HG03039 (cell line): ENCODE measurements around the gene EVI5L.

Source experiments
- ATAC-seq: cut with Tn5 transposase; IDR thresholded peaks from one replicate; pipeline ENCODE4 v1.9.1; 2021; ENCODE audit warnings: mild to moderate bottlenecking, moderate library complexity; ENCODE audit not compliant: unreplicated experiment

EVI5L gene

DNA sequence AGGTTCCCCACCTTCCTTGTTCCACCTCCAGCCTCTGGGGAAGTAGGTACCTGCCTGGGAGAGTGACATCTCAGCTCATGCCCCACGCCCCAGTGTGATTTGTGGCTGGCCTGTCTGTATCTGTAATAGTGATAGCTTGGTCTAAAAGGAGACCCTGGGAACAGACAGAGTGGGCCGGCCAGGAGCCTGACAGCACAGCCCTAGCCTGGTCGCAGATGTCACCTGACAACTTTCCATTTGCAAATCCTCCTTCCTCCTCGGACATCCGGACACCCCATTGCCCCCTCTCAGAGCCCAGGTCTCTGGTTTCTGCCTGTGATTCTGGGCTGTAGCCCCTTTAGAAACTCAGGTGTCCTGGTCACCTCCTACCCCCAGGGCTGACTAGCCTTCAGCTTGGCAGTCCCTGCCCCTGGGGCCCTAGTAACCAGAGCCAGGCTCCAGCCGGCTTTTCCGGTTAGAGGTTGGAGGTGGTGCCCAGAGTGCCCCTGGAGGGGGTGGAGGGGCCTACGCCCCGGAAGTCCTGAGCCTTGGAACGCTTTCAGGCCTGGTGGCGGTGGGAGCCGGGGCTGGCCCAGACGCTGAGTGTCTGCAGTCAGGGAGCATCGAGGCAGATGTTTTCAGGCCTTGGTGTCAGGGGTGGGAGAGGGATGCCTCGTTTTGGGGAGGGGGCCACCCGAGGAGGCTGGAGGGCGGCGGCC lies 64.7 kb downstream of the EVI5L start:
- no peak for ATAC-seq

DNA sequence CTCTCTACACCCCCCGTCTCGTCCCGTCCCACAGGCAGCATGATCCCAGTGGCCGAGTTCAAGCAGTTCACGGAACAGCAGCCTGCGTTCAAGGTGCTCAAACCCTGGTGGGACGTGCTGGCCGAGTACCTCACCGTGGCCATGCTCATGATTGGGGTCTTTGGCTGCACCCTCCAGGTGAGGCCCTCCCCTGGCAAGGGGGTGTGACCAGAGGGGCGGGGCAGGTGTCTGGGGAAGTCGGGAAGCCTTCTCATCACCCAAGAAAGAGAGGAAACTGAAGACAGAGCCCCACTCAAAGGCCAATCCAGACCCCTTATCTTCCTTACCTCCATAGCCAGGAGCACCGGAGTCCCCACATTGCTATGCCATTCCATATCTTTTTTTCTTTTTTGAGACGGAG lies 65.5 kb downstream of the EVI5L start:
- ATAC-seq = no peak

- no peak for ATAC-seq
Observed at GRCh38 chr19:7897292-7897691, 67.3 kb downstream of the EVI5L start.

- no peak for ATAC-seq
Observed at GRCh38 chr19:7898967-7899366, 68.9 kb downstream of the EVI5L start.

GRCh38 chr19:7899751-7900378 lies 69.8 kb downstream of the EVI5L start:
- ATAC-seq = no peak

GRCh38 chr19:7900401-7900870 lies 70.4 kb downstream of the EVI5L start:
- ATAC-seq = no peak

DNA sequence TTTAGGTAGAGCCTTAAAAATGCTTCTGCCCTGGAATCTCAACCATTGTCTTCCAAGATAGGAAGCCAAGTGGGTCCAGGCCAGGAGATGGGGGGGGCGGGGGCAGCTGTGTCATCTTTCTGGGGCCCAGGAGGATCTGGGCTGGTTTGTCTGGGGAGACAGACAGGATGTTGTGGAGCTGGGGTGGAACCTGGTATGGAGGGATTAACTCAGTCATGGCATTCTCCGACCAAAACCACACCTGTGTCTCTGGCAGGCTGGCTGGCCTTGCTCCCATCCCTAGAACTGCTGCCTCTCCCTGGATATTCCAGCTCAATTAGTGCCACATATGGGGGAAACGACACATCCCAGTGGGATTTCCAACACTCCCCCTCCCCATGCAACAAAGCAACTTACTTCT lies 70.9 kb downstream of the EVI5L start:
- ATAC-seq = no peak

DNA sequence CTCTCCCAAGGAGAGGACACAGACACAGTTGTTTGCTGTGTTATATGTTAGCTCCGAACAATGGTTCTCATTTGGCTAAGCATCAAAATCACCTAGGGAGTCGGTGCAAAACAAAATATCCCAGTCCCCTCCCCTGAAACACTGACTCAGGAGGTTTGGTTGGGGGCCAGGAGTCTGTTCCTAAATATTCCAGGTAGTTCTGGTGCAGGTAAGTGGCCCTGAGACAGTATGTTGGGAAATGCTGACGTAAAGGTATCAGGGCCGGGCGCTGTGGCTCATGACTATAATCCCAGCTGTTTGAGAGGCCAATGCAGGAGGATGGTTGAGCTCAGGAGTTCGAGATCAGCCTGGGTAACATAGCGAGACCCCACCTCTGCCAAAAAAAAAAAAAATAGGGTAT lies 71.3 kb downstream of the EVI5L start:
- no peak for ATAC-seq

DNA sequence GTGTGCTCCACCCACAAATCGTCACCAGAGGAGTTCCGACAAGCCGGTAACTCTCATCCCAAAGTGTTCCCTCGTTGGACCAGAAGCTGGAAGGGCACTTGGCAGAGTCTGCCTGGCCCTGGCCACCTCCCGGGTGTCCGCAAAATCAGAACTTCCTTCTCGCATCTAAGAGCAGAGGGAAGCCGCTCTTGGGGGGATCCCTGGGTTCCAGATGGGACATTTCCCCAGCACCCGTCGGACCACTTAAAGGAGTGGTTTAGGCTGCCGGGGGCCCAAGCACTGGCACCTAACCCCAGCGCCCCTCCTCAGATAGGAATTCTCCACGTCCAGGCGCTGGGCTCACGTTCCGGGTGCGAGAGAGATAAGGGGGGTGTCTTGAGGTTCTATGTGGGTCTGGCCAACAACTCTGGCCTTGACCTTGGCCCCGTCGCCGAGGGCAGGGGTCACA lies 72.8 kb downstream of the EVI5L start:
- no peak for ATAC-seq

- peak; percentile 83 for ATAC-seq
Observed at GRCh38 chr19:7903244-7904073, 73.4 kb downstream of the EVI5L start, which contains the start of gene MAP2K7. Gene MAP2K7 (plus strand): TSS chr19:7903877. CDS start chr19:7903945, 68 bp downstream.

GRCh38 chr19:7904074-7905020 lies 74.3 kb downstream of the EVI5L start:
- peak; percentile 19 for ATAC-seq

- no peak for ATAC-seq
Observed at GRCh38 chr19:7905268-7905667, 75.2 kb downstream of the EVI5L start.

GRCh38 chr19:7905859-7906258 lies 75.8 kb downstream of the EVI5L start:
- ATAC-seq = no peak

- ATAC-seq = no peak
Observed at GRCh38 chr19:7907122-7907521, 77.1 kb downstream of the EVI5L start.

DNA sequence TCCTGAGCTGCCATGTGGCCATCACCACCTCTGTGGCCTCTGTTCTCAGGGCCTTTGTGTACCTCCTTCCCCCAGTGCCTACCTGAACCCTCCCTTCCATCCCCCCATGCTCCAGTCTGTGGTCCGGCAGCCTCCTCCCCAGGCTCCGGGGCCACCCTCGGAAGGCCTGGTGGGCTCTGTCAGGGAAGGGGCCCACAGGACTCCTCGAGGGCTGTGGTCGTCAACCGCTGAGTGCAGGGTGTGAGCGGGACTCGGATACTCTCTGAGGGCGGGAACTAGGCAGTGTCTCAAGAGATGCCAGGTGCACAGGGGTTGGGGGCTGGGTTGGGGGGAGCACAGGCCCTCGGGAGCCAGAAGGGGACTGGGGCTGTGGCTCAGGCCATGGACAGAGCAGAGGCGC lies 77.5 kb downstream of the EVI5L start:
- no peak for ATAC-seq

DNA sequence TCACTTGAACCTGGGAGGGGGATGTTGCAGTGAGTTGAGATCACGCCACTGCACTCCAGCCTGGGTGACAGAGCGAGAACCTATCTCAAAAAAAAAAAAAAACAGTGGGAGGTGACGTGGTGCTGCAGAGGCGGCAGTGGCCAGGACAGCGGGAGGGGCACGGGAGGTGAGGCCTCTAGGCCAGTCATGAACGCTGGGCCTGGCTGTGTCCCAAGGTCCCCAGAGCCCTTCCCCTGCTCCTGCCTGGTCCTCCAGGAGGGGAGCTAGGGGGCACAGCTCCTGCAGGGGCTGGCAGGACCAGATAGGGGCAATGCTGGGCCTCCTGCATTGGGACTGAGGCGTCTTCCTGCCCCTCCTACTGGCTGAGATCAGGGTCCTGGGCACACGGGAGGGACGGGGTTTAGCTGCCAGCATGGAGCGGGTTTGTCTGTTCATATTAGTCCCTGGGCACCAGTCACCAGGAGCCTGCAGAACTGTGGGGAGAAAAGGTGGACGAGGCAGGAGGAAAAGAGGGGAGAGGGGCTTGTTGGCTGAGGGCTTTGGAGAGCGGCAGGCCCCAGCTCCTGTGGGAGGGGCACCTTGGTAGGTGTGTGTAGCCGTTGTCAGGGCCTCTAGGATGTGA lies 78.2 kb downstream of the EVI5L start:
- ATAC-seq = no peak

- no peak for ATAC-seq
Observed at GRCh38 chr19:7908742-7909461, 78.9 kb downstream of the EVI5L start.

DNA sequence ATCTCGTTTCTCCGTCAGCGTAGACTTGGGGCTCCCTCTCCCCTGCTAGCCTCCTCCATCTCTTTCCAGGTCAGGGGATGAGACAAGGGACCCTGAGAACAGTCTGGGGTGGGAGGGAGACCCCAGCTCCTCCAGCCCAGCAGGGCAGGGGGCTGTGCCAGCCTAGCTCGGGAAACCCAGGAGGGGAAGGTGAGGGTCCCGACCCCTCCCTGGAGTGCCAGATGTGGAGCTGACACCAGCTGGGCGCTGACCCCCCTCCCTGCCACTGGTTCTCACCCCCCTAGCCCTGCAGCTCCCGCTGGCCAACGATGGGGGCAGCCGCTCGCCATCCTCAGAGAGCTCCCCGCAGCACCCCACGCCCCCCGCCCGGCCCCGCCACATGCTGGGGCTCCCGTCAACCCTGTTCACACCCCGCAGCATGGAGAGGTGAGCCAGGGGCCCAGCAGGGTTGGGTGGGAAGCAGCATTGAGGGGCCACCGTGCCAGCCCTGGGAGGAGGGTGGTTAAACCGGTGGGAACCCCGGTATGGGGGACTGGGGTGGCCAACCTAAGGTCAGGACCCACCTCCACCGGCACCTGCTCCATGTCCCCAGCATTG lies 79.6 kb downstream of the EVI5L start:
- ATAC-seq = no peak
